Measurements from ENCODE around the gene TMEM161A.
A peak's percentile ranks its signal among the peaks of the same experiment; 100 is the strongest.

Gene TMEM161A

GRCh38 chr19:19087676-19088075 lies 50.6 kb downstream of the TMEM161A start:
- Histone ChIP-seq H3K4me2 (ENCODE audit: insufficient read depth, low read length, poor library complexity, severe bottlenecking) (no peak overlapping the region), H3K27me3 (ENCODE audit: control insufficient read depth in 3 of 3, insufficient read depth in 3 of 3, low read depth in 1 of 3, low read length in 3 of 3) (no peaks in the 10 kb centered on the region), H3K36me3 (replicated peaks in 1 of 2; ENCODE audit: control insufficient read depth in 2 of 2, insufficient read depth in 2 of 2, low read length in 2 of 2) (no peaks in the 10 kb centered on the region), H2AFZ (ENCODE audit: low read length) (peak overlapping the region; percentile 17), H3K27ac (replicated peaks; ENCODE audit: low read length) (no peak overlapping the region), H3K4ac (ENCODE audit: low read length) (no peak overlapping the region), H3K23ac (ENCODE audit: low read depth, low read length, poor library complexity) (no peak overlapping the region), H3K14ac (ENCODE audit: low read length) (no peak overlapping the region), H3K9ac (ENCODE audit: low read depth, low read length, poor library complexity) (peak overlapping the region; percentile 32), H3K4me3 (ENCODE audit: low read length in 2 of 2) (no peak overlapping the region), H2BK12ac (ENCODE audit: low read length) (no peak overlapping the region), H3K18ac (ENCODE audit: low read length) (no peak overlapping the region), H3K9me3 (replicated peaks in 1 of 2; ENCODE audit: control insufficient read depth in 2 of 2, insufficient read depth in 1 of 2, low read depth in 1 of 2, low read length in 2 of 2) (no peaks in the 10 kb centered on the region), H4K91ac (ENCODE audit: low read depth, low read length, poor library complexity) (no peak overlapping the region), H2BK5ac (ENCODE audit: low read length) (no peak overlapping the region), H3K79me1 (ENCODE audit: low read depth, low read length) (no peaks in the 10 kb centered on the region), H2BK15ac (ENCODE audit: low read length) (no peak overlapping the region), H3K4me1 (ENCODE audit: control insufficient read depth in 2 of 2, insufficient read depth in 1 of 2, low read depth in 1 of 2, low read length in 2 of 2) (peaks cover 2 to 5% of the 10 kb centered on the region in 2 donors), H2AK5ac (ENCODE audit: low read depth, low read length) (no peak overlapping the region), H2BK120ac (ENCODE audit: low read depth, low read length) (no peak overlapping the region), H4K8ac (ENCODE audit: low read depth, low read length) (no peak overlapping the region)
- WGBS, 2 donors (ENCODE audit: extremely low coverage in 2 of 2, insufficient read length in 2 of 2, insufficient replicate concordance in 1 of 2): no CpG with 5 or more reads among the region's 2 CpGs
- DNase-seq (ENCODE audit: low spot score): no peak

- Histone ChIP-seq H2BK15ac (ENCODE audit: low read length) (no peak overlapping the region), H3K4me1 (ENCODE audit: control insufficient read depth in 2 of 2, insufficient read depth in 1 of 2, low read depth in 1 of 2, low read length in 2 of 2) (peaks cover 2 to 5% of the 10 kb centered on the region in 2 donors), H3K14ac (ENCODE audit: low read length) (no peak overlapping the region), H3K79me1 (ENCODE audit: low read depth, low read length) (no peaks in the 10 kb centered on the region), H2BK12ac (ENCODE audit: low read length) (no peak overlapping the region), H3K23ac (ENCODE audit: low read depth, low read length, poor library complexity) (no peak overlapping the region), H4K91ac (ENCODE audit: low read depth, low read length, poor library complexity) (no peak overlapping the region), H4K8ac (ENCODE audit: low read depth, low read length) (no peak overlapping the region), H2AFZ (ENCODE audit: low read length) (no peak overlapping the region), H3K27ac (replicated peaks; ENCODE audit: low read length) (no peak overlapping the region), H2AK5ac (ENCODE audit: low read depth, low read length) (no peak overlapping the region), H3K4me2 (ENCODE audit: insufficient read depth, low read length, poor library complexity, severe bottlenecking) (no peak overlapping the region), H3K36me3 (replicated peaks in 1 of 2; ENCODE audit: control insufficient read depth in 2 of 2, insufficient read depth in 2 of 2, low read length in 2 of 2) (no peaks in the 10 kb centered on the region), H3K4me3 (ENCODE audit: low read length in 2 of 2) (no peak overlapping the region), H3K27me3 (ENCODE audit: control insufficient read depth in 3 of 3, insufficient read depth in 3 of 3, low read depth in 1 of 3, low read length in 3 of 3) (no peaks in the 10 kb centered on the region), H3K4ac (ENCODE audit: low read length) (no peak overlapping the region), H2BK120ac (ENCODE audit: low read depth, low read length) (no peak overlapping the region), H3K9me3 (replicated peaks in 1 of 2; ENCODE audit: control insufficient read depth in 2 of 2, insufficient read depth in 1 of 2, low read depth in 1 of 2, low read length in 2 of 2) (no peaks in the 10 kb centered on the region), H3K18ac (ENCODE audit: low read length) (no peak overlapping the region), H3K9ac (ENCODE audit: low read depth, low read length, poor library complexity) (peak overlapping the region; percentile 3), H2BK5ac (ENCODE audit: low read length) (no peak overlapping the region)
- no CpG with 5 or more reads among the region's 10 CpGs for WGBS, 2 donors (ENCODE audit: extremely low coverage in 2 of 2, insufficient read length in 2 of 2, insufficient replicate concordance in 1 of 2)
- DNase-seq (ENCODE audit: low spot score): no peak
Measured at GRCh38 chr19:19083413-19084178, 54.7 kb downstream of the TMEM161A start.

- Histone ChIP-seq H3K18ac (ENCODE audit: low read length) (no peak overlapping the region), H4K8ac (ENCODE audit: low read depth, low read length) (no peak overlapping the region), H3K4me1 (ENCODE audit: control insufficient read depth in 2 of 2, insufficient read depth in 1 of 2, low read depth in 1 of 2, low read length in 2 of 2) (no peaks in the 10 kb centered on the region), H3K27me3 (ENCODE audit: control insufficient read depth in 3 of 3, insufficient read depth in 3 of 3, low read depth in 1 of 3, low read length in 3 of 3) (peaks cover 0 to 3% (median 0%) of the 10 kb centered on the region in 3 experiments), H2BK5ac (ENCODE audit: low read length) (no peak overlapping the region), H3K9ac (ENCODE audit: low read depth, low read length, poor library complexity) (no peak overlapping the region), H3K4ac (ENCODE audit: low read length) (no peak overlapping the region), H2BK15ac (ENCODE audit: low read length) (no peak overlapping the region), H2BK12ac (ENCODE audit: low read length) (no peak overlapping the region), H2BK120ac (ENCODE audit: low read depth, low read length) (no peak overlapping the region), H4K91ac (ENCODE audit: low read depth, low read length, poor library complexity) (no peak overlapping the region), H3K27ac (replicated peaks; ENCODE audit: low read length) (no peak overlapping the region), H3K23ac (ENCODE audit: low read depth, low read length, poor library complexity) (no peak overlapping the region), H3K9me3 (replicated peaks in 1 of 2; ENCODE audit: control insufficient read depth in 2 of 2, insufficient read depth in 1 of 2, low read depth in 1 of 2, low read length in 2 of 2) (no peaks in the 10 kb centered on the region), H2AFZ (ENCODE audit: low read length) (no peak overlapping the region), H3K4me3 (ENCODE audit: low read length in 2 of 2) (no peak overlapping the region), H2AK5ac (ENCODE audit: low read depth, low read length) (no peak overlapping the region), H3K4me2 (ENCODE audit: insufficient read depth, low read length, poor library complexity, severe bottlenecking) (no peak overlapping the region), H3K14ac (ENCODE audit: low read length) (no peak overlapping the region), H3K79me1 (ENCODE audit: low read depth, low read length) (no peaks in the 10 kb centered on the region), H3K36me3 (replicated peaks in 1 of 2; ENCODE audit: control insufficient read depth in 2 of 2, insufficient read depth in 2 of 2, low read length in 2 of 2) (no peaks in the 10 kb centered on the region)
- WGBS, 2 donors (ENCODE audit: extremely low coverage in 2 of 2, insufficient read length in 2 of 2, insufficient replicate concordance in 1 of 2): no CpG with 5 or more reads among the region's 16 CpGs
- no peak for DNase-seq (ENCODE audit: low spot score)
Measured at GRCh38 chr19:19081642-19082151, 56.6 kb downstream of the TMEM161A start.

GRCh38 chr19:19079571-19079970 lies 58.7 kb downstream of the TMEM161A start:
- DNase-seq (ENCODE audit: low spot score): no peak
- Histone ChIP-seq H3K36me3 (replicated peaks in 1 of 2; ENCODE audit: control insufficient read depth in 2 of 2, insufficient read depth in 2 of 2, low read length in 2 of 2) (no peaks in the 10 kb centered on the region), H3K79me1 (ENCODE audit: low read depth, low read length) (no peaks in the 10 kb centered on the region), H3K9ac (ENCODE audit: low read depth, low read length, poor library complexity) (no peak overlapping the region), H3K4me1 (ENCODE audit: control insufficient read depth in 2 of 2, insufficient read depth in 1 of 2, low read depth in 1 of 2, low read length in 2 of 2) (no peaks in the 10 kb centered on the region), H3K27me3 (ENCODE audit: control insufficient read depth in 3 of 3, insufficient read depth in 3 of 3, low read depth in 1 of 3, low read length in 3 of 3) (peaks cover 0 to 6% (median 0%) of the 10 kb centered on the region in 3 experiments), H2BK5ac (ENCODE audit: low read length) (no peak overlapping the region), H2AFZ (ENCODE audit: low read length) (no peak overlapping the region), H2BK15ac (ENCODE audit: low read length) (no peak overlapping the region), H3K9me3 (replicated peaks in 1 of 2; ENCODE audit: control insufficient read depth in 2 of 2, insufficient read depth in 1 of 2, low read depth in 1 of 2, low read length in 2 of 2) (no peaks in the 10 kb centered on the region), H4K8ac (ENCODE audit: low read depth, low read length) (no peak overlapping the region), H3K27ac (replicated peaks; ENCODE audit: low read length) (no peak overlapping the region), H3K14ac (ENCODE audit: low read length) (no peak overlapping the region), H3K18ac (ENCODE audit: low read length) (no peak overlapping the region), H3K4ac (ENCODE audit: low read length) (no peak overlapping the region), H3K4me2 (ENCODE audit: insufficient read depth, low read length, poor library complexity, severe bottlenecking) (no peak overlapping the region), H3K23ac (ENCODE audit: low read depth, low read length, poor library complexity) (no peak overlapping the region), H2BK120ac (ENCODE audit: low read depth, low read length) (no peak overlapping the region), H4K91ac (ENCODE audit: low read depth, low read length, poor library complexity) (no peak overlapping the region), H3K4me3 (ENCODE audit: low read length in 2 of 2) (no peak overlapping the region), H2BK12ac (ENCODE audit: low read length) (no peak overlapping the region), H2AK5ac (ENCODE audit: low read depth, low read length) (no peak overlapping the region)
- WGBS, 2 donors (ENCODE audit: extremely low coverage in 2 of 2, insufficient read length in 2 of 2, insufficient replicate concordance in 1 of 2): no CpG with 5 or more reads among the region's 1 CpG

Data from neuronal stem cell (in vitro differentiated cells).